ENCODE measurements around the gene RASSF5. TPM values are rescaled to one million over a fixed set of nuclear protein-coding genes. Genes with fewer than 3 reads are reported as not detected.
A peak's percentile ranks its signal among the peaks of the same experiment; 100 is the strongest.

RASSF5 gene, protein sequence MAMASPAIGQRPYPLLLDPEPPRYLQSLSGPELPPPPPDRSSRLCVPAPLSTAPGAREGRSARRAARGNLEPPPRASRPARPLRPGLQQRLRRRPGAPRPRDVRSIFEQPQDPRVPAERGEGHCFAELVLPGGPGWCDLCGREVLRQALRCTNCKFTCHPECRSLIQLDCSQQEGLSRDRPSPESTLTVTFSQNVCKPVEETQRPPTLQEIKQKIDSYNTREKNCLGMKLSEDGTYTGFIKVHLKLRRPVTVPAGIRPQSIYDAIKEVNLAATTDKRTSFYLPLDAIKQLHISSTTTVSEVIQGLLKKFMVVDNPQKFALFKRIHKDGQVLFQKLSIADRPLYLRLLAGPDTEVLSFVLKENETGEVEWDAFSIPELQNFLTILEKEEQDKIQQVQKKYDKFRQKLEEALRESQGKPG
- polyA plus RNA-seq (2012; ENCODE audit: low read depth, missing spikeins) = 51.8 TPM

- no peak for FAIRE-seq
- TF ChIP-seq POLR2AphosphoS5 (IDR thresholded peaks at IDR 0.05; ENCODE audit: low read depth, low read length) (no peak), POLR2A (IDR thresholded peaks at IDR 0.05; ENCODE audit: low read depth, low read length) (no peak), TAF1 (IDR thresholded peaks at IDR 0.05; ENCODE audit: low read depth, low read length) (no peak), PAX5 (IDR thresholded peaks at IDR 0.05; ENCODE audit: insufficient read depth, low read length, severe bottlenecking) (no peak), SPI1 (IDR thresholded peaks at IDR 0.05; ENCODE audit: low read depth, low read length) (no peak), POU2F2 (IDR thresholded peaks at IDR 0.05; ENCODE audit: low read depth, low read length) (no peak)
- peak; percentile 84 for DNase-seq (ENCODE audit: insufficient read length, low spot score)
Measured at GRCh38 chr1:206507284-206508129, at the start of gene RASSF5. RASSF5 (plus strand) TSS chr1:206507531; CDS start chr1:206507603, 72 bp downstream.

GRCh38 chr1:206459703-206460102 is 47.6 kb upstream of the RASSF5 start:
- FAIRE-seq (no peak), DNase-seq (ENCODE audit: insufficient read length, low spot score) (no peak)
- TF ChIP-seq TAF1 (IDR thresholded peaks at IDR 0.05; ENCODE audit: low read depth, low read length) (no peak), POLR2AphosphoS5 (IDR thresholded peaks at IDR 0.05; ENCODE audit: low read depth, low read length) (no peak), PAX5 (IDR thresholded peaks at IDR 0.05; ENCODE audit: insufficient read depth, low read length, severe bottlenecking) (no peak), POU2F2 (IDR thresholded peaks at IDR 0.05; ENCODE audit: low read depth, low read length) (no peak), SPI1 (IDR thresholded peaks at IDR 0.05; ENCODE audit: low read depth, low read length) (no peak), POLR2A (IDR thresholded peaks at IDR 0.05; ENCODE audit: low read depth, low read length) (no peak)

DNA sequence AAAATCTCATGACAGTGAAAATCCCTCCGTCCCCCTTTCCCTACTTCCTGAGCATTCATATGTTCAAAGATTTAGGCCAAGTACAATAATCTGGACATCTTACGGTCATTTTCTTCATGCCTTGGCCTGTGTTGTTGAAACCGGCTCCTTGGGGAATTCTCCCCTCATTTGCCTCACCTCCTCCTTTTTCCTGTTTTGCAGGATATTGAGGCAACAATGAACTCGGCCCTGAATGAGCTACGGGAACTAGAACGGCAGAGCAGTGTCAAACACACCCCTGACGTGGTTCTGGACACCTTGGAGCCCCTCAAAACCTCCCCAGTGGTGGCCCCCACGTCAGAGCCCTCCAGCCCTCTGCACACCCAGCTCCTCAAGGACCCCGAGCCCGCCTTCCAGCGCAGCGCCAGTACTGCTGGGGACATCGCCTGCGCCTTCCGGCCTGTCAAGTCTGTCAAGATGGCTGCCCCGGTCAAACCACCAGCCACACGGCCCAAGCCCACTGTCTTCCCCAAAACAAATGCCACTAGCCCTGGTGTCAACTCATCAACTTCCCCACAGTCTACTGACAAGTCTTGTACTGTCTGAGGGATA is 46.4 kb upstream of the RASSF5 start:
- no peak for DNase-seq (ENCODE audit: insufficient read length, low spot score)
- TF ChIP-seq POLR2A (IDR thresholded peaks at IDR 0.05; ENCODE audit: low read depth, low read length) (no peak), SPI1 (IDR thresholded peaks at IDR 0.05; ENCODE audit: low read depth, low read length) (no peak), TAF1 (IDR thresholded peaks at IDR 0.05; ENCODE audit: low read depth, low read length) (no peak), POU2F2 (IDR thresholded peaks at IDR 0.05; ENCODE audit: low read depth, low read length) (no peak), PAX5 (IDR thresholded peaks at IDR 0.05; ENCODE audit: insufficient read depth, low read length, severe bottlenecking) (no peak), POLR2AphosphoS5 (IDR thresholded peaks at IDR 0.05; ENCODE audit: low read depth, low read length) (no peak)
- no peak for FAIRE-seq

GRCh38 chr1:206461602-206462455 is 45.5 kb upstream of the RASSF5 start:
- FAIRE-seq = peak; percentile 16
- peak; percentile 55 for DNase-seq (ENCODE audit: insufficient read length, low spot score)
- TF ChIP-seq POLR2A (IDR thresholded peaks at IDR 0.05; ENCODE audit: low read depth, low read length) = no peak
- TF ChIP-seq POU2F2 (IDR thresholded peaks at IDR 0.05; ENCODE audit: low read depth, low read length) = no peak
- TF ChIP-seq POLR2AphosphoS5 (IDR thresholded peaks at IDR 0.05; ENCODE audit: low read depth, low read length) = no peak
- no peak for TF ChIP-seq PAX5 (IDR thresholded peaks at IDR 0.05; ENCODE audit: insufficient read depth, low read length, severe bottlenecking)
- TF ChIP-seq TAF1 (IDR thresholded peaks at IDR 0.05; ENCODE audit: low read depth, low read length) = no peak
- no peak for TF ChIP-seq SPI1 (IDR thresholded peaks at IDR 0.05; ENCODE audit: low read depth, low read length)

- TF ChIP-seq PAX5 (IDR thresholded peaks at IDR 0.05; ENCODE audit: insufficient read depth, low read length, severe bottlenecking) = no peak
- TF ChIP-seq POLR2AphosphoS5 (IDR thresholded peaks at IDR 0.05; ENCODE audit: low read depth, low read length) = no peak
- no peak for TF ChIP-seq SPI1 (IDR thresholded peaks at IDR 0.05; ENCODE audit: low read depth, low read length)
- TF ChIP-seq POU2F2 (IDR thresholded peaks at IDR 0.05; ENCODE audit: low read depth, low read length) = no peak
- TF ChIP-seq POLR2A (IDR thresholded peaks at IDR 0.05; ENCODE audit: low read depth, low read length) = no peak
- TF ChIP-seq TAF1 (IDR thresholded peaks at IDR 0.05; ENCODE audit: low read depth, low read length) = no peak
- no peak for DNase-seq (ENCODE audit: insufficient read length, low spot score)
- no peak for FAIRE-seq
Measured at GRCh38 chr1:206463137-206463536, 44.2 kb upstream of the RASSF5 start.

GRCh38 chr1:206463911-206464310 is 43.4 kb upstream of the RASSF5 start:
- FAIRE-seq = no peak

GRCh38 chr1:206464456-206464964 is 42.8 kb upstream of the RASSF5 start:
- no peak for FAIRE-seq
- TF ChIP-seq POLR2A (IDR thresholded peaks at IDR 0.05; ENCODE audit: low read depth, low read length) (no peak), POLR2AphosphoS5 (IDR thresholded peaks at IDR 0.05; ENCODE audit: low read depth, low read length) (no peak), PAX5 (IDR thresholded peaks at IDR 0.05; ENCODE audit: insufficient read depth, low read length, severe bottlenecking) (no peak), SPI1 (IDR thresholded peaks at IDR 0.05; ENCODE audit: low read depth, low read length) (no peak), TAF1 (IDR thresholded peaks at IDR 0.05; ENCODE audit: low read depth, low read length) (no peak), POU2F2 (IDR thresholded peaks at IDR 0.05; ENCODE audit: low read depth, low read length) (no peak)
- no peak for DNase-seq (ENCODE audit: insufficient read length, low spot score)

More at GRCh38 chr1:206463911-206464310, 43.4 kb upstream of the RASSF5 start:
- DNase-seq (ENCODE audit: insufficient read length, low spot score) = no peak
- TF ChIP-seq POLR2AphosphoS5 (IDR thresholded peaks at IDR 0.05; ENCODE audit: low read depth, low read length) = no peak
- TF ChIP-seq SPI1 (IDR thresholded peaks at IDR 0.05; ENCODE audit: low read depth, low read length) = no peak
- no peak for TF ChIP-seq TAF1 (IDR thresholded peaks at IDR 0.05; ENCODE audit: low read depth, low read length)
- no peak for TF ChIP-seq POU2F2 (IDR thresholded peaks at IDR 0.05; ENCODE audit: low read depth, low read length)
- TF ChIP-seq POLR2A (IDR thresholded peaks at IDR 0.05; ENCODE audit: low read depth, low read length) = no peak
- no peak for TF ChIP-seq PAX5 (IDR thresholded peaks at IDR 0.05; ENCODE audit: insufficient read depth, low read length, severe bottlenecking)

DNA sequence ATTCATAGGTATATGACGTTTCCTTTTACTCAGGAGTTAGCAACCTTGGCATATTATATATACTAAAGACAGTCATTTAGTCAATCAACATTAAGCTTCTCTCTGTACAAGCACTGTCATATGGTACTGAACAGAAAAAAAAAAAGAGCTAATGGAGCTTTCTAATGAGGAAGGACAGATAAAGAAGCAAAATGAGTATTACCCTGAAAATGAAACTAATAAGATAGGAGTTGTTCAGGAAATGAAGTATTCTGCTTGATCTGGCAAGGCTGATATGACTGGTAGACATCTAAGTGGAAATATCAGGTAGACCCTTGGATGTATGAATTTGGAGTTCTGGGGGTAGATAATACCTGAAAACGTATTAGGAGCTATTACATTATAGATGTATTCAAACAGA is 41.4 kb upstream of the RASSF5 start:
- DNase-seq (ENCODE audit: insufficient read length, low spot score) (no peak), FAIRE-seq (no peak)
- no peak for TF ChIP-seq PAX5 (IDR thresholded peaks at IDR 0.05; ENCODE audit: insufficient read depth, low read length, severe bottlenecking)
- TF ChIP-seq TAF1 (IDR thresholded peaks at IDR 0.05; ENCODE audit: low read depth, low read length) = no peak
- TF ChIP-seq POLR2A (IDR thresholded peaks at IDR 0.05; ENCODE audit: low read depth, low read length) = no peak
- no peak for TF ChIP-seq POLR2AphosphoS5 (IDR thresholded peaks at IDR 0.05; ENCODE audit: low read depth, low read length)
- no peak for TF ChIP-seq SPI1 (IDR thresholded peaks at IDR 0.05; ENCODE audit: low read depth, low read length)
- TF ChIP-seq POU2F2 (IDR thresholded peaks at IDR 0.05; ENCODE audit: low read depth, low read length) = no peak

Measured in GM12891 (cell line).